ENCODE results near the gene MED12. TPM values are rescaled to one million over a fixed set of nuclear protein-coding genes. Genes with fewer than 3 reads are reported as not detected.

Gene MED12
- total RNA-seq, 2 donors from 2014 or later: 14.8 to 25.5 TPM

DNA sequence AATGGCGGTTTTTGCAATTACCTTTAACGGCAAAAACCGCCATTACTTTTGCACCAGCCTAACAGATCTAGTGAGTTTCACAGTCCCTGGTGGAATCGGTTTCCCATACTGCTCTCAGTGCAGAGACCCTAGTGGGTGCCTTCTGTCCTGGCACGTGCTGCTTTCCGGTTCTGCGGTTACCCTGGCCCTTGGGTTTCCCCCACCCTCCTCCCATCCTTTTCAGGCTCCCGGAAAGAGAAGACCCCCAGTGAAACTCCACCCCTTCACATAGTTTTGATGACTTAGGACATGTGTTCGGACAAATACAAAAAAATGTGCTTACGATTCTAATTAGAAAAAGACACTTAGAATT, 63.1 kb downstream of the MED12 start:
- no peaks in the 10 kb centered on the region for H3K9me3 ChIP-seq
- H3K27ac ChIP-seq: peak overlapping the region; percentile 73 to 86
- H3K4me1 ChIP-seq: peaks cover 0 to 6% of the 10 kb centered on the region in 2 donors
- TF ChIP-seq, protein P1, sequence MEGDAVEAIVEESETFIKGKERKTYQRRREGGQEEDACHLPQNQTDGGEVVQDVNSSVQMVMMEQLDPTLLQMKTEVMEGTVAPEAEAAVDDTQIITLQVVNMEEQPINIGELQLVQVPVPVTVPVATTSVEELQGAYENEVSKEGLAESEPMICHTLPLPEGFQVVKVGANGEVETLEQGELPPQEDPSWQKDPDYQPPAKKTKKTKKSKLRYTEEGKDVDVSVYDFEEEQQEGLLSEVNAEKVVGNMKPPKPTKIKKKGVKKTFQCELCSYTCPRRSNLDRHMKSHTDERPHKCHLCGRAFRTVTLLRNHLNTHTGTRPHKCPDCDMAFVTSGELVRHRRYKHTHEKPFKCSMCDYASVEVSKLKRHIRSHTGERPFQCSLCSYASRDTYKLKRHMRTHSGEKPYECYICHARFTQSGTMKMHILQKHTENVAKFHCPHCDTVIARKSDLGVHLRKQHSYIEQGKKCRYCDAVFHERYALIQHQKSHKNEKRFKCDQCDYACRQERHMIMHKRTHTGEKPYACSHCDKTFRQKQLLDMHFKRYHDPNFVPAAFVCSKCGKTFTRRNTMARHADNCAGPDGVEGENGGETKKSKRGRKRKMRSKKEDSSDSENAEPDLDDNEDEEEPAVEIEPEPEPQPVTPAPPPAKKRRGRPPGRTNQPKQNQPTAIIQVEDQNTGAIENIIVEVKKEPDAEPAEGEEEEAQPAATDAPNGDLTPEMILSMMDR (IDR thresholded peaks at IDR 0.05): no peak
- peak overlapping the region; percentile 33 to 43 for H3K4me3 ChIP-seq
- no peak for DNase-seq (ENCODE audit: low spot score)
- no peaks in the 10 kb centered on the region for H3K27me3 ChIP-seq
- H3K36me3 ChIP-seq: no peaks in the 10 kb centered on the region

DNA sequence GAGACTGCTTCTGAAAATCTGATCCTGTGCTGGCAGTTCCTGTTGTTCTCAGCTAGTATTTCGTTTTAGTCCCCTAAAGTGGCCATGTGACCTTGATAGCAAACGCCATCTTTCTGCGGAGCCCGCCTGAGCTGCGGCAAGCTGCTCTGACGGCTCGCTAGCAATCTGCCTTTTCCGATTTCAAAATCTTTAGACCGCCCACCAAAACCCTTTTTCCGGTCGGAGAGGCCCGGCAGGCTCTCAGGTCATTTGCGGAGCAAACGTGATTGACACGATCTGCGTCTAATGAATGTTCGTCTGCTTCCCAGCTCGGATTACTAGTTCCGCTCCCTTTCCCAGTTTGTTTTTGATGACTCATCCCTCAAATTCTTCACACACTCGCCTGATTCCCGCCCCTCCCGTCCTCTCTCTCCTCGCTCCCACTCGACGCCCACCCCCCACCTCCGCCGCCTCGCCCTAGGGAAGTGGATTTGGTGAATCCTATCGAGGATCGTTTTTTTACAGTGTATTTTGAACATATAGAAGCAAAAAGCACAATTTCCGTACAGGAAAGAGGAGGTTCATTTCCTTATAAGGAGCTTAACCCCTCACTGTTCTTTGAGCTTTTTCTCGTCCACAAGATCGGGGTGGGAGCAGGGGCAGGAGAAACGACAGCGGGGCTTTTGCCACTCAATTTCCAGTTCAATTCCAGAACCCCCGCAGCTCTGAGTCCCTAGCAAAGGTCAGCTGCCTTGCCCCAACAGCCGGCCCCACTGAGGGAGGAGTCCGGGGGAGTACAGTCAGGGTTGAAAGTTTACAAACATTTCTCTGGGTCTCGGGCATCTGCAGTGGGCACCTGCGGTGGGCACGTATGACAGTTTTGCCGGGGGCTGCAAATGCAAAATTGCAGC, 63.8 kb downstream of the MED12 start:
- Histone ChIP-seq H3K36me3 (no peaks in the 10 kb centered on the region), H3K4me3 (peak overlapping the region; percentile 33 to 43), H3K9me3 (no peaks in the 10 kb centered on the region), H3K4me1 (peaks cover 0 to 6% of the 10 kb centered on the region in 2 donors), H3K27me3 (no peaks in the 10 kb centered on the region), H3K27ac (peak overlapping the region; percentile 74 to 86)
- peak; percentile 93 for DNase-seq (ENCODE audit: low spot score)
- TF ChIP-seq, protein P1 (IDR thresholded peaks at IDR 0.05): no peak

DNA sequence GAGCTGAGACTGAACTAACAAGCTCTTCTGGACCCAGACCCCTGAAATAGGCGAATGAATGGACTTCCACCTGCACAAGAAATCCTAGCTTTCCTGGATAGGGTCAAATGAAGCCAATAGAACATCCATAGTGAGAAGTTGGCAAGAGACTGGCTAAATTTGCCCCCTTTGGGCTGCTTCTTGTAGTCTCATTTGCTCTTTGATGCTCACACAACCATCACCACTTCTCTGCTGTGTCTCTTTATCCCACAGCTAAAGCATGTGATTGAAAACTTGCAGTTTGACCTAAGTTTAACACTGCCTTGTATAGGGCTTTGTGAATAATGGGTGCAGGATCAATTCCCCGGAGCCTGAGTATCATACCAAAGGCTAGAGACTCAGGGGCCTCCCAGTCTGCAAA, 64.5 kb downstream of the MED12 start:
- Histone ChIP-seq H3K4me1 (peaks cover 0 to 6% of the 10 kb centered on the region in 2 donors), H3K9me3 (no peaks in the 10 kb centered on the region), H3K4me3 (no peak overlapping the region), H3K27ac (peak overlapping the region; percentile 72 to 74), H3K36me3 (no peaks in the 10 kb centered on the region), H3K27me3 (no peaks in the 10 kb centered on the region)
- no peak for DNase-seq (ENCODE audit: low spot score)
- TF ChIP-seq, protein P1 (IDR thresholded peaks at IDR 0.05): no peak

DNA sequence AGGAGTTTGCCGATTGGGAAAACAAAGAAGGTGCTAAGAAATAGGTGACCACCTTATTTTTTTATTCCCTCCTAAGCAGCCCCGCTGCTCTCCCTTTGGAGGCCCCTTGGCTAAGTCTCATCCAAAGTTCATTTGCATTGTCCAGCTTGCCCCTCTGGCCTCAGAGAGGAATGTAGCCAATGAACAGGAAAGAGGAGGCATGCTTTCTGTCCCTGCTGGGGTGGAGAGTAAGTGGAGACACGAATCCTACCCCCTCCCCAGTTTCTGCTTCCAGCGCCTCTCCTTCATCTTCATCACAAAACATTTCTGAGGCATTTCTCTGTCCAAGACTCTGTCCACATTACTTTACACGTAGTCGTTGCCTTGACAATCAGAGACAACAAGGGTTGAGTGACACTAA, 64.9 kb downstream of the MED12 start:
- Histone ChIP-seq H3K4me3 (no peak overlapping the region), H3K27ac (no peak overlapping the region), H3K4me1 (peaks cover 0 to 6% of the 10 kb centered on the region in 2 donors), H3K27me3 (no peaks in the 10 kb centered on the region), H3K9me3 (no peaks in the 10 kb centered on the region), H3K36me3 (no peaks in the 10 kb centered on the region)
- TF ChIP-seq, protein P1 (IDR thresholded peaks at IDR 0.05): no peak
- DNase-seq (ENCODE audit: low spot score): no peak

DNA sequence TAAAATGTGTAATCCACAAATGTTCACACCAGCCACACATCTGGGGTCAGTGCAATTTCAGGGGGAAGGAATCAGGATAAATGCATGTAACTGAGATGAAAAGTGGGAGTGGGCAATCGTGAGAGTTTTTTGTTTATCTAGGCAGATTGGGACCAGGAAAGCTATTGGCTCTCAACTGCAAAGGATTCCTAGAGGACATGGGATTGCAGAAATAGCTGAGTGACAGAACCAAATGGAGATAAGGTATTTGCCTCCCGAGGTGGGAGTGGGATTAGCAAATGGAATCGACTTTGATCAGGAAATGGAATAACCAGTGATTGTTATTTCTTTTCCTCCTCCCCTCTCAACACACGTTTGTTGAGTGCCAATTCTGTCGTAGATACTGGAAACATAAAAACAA, 65.7 kb downstream of the MED12 start:
- TF ChIP-seq, protein P1 (IDR thresholded peaks at IDR 0.05): no peak
- Histone ChIP-seq H3K27ac (no peak overlapping the region), H3K36me3 (no peaks in the 10 kb centered on the region), H3K27me3 (no peaks in the 10 kb centered on the region), H3K4me3 (no peak overlapping the region), H3K4me1 (peaks cover 0 to 6% of the 10 kb centered on the region in 2 donors), H3K9me3 (no peaks in the 10 kb centered on the region)
- no peak for DNase-seq (ENCODE audit: low spot score)
